ENCODE measurements around the gene FRMD1. TPM values are rescaled to one million over a fixed set of nuclear protein-coding genes. Genes with fewer than 3 reads are reported as not detected.

Gene FRMD1
- total RNA-seq, 2 donors from 2014 or later, result not detected

- intact Hi-C loops (cut with DNase I), result no loop called here
- H3K4me3 ChIP-seq, result no peak overlapping the region
- no peak overlapping the region for H3K27ac ChIP-seq
- H3K4me1 ChIP-seq, result no peaks in the 10 kb centered on the region
- no peaks in the 10 kb centered on the region for H3K9me3 ChIP-seq
- H3K27me3 ChIP-seq, result no peaks in the 10 kb centered on the region
- no peak for ATAC-seq
- DNase-seq, result no peak
- TF ChIP-seq POLR2A (IDR thresholded peaks at IDR 0.05) (no peak), CTCF (IDR thresholded peaks at IDR 0.05) (no peak)
- 72 to 79% methylated on average over 21 to 22 of the region's 22 CpGs for WGBS, 2 donors
- no peaks in the 10 kb centered on the region for H3K36me3 ChIP-seq (replicated peaks in 1 of 2; ENCODE audit: insufficient read depth in 1 of 2, low read depth in 2 of 2)
These were observed 46.5 kb upstream of the FRMD1 start for GRCh38 chr6:168125429-168126001.

- no peak for ATAC-seq
- intact Hi-C loops (cut with DNase I), result no loop called here
- H3K4me1 ChIP-seq, result no peaks in the 10 kb centered on the region
- H3K9me3 ChIP-seq, result no peaks in the 10 kb centered on the region
- H3K36me3 ChIP-seq (replicated peaks in 1 of 2; ENCODE audit: insufficient read depth in 1 of 2, low read depth in 2 of 2), result no peaks in the 10 kb centered on the region
- no peak for TF ChIP-seq CTCF (IDR thresholded peaks at IDR 0.05)
- no peak for TF ChIP-seq POLR2A (IDR thresholded peaks at IDR 0.05)
- H3K27ac ChIP-seq, result no peak overlapping the region
- WGBS, 2 donors, result 79 to 85% methylated on average over 10 to 11 of the region's 11 CpGs
- no peak overlapping the region for H3K4me3 ChIP-seq
- DNase-seq, result no peak
- H3K27me3 ChIP-seq, result no peaks in the 10 kb centered on the region
These were observed 45.9 kb upstream of the FRMD1 start for GRCh38 chr6:168124921-168125320.

GRCh38 chr6:168124158-168124557 lies 45.1 kb upstream of the FRMD1 start:
- DNase-seq, result no peak
- no peak overlapping the region for H3K4me3 ChIP-seq
- H3K9me3 ChIP-seq, result no peaks in the 10 kb centered on the region
- no peaks in the 10 kb centered on the region for H3K36me3 ChIP-seq (replicated peaks in 1 of 2; ENCODE audit: insufficient read depth in 1 of 2, low read depth in 2 of 2)
- ATAC-seq, result no peak
- H3K4me1 ChIP-seq, result no peaks in the 10 kb centered on the region
- no peaks in the 10 kb centered on the region for H3K27me3 ChIP-seq
- H3K27ac ChIP-seq, result no peak overlapping the region
- 68 to 73% methylated on average over 7 of the region's 7 CpGs for WGBS, 2 donors
- intact Hi-C loops (cut with DNase I), result no loop called here
- TF ChIP-seq CTCF (IDR thresholded peaks at IDR 0.05), result no peak
- no peak for TF ChIP-seq POLR2A (IDR thresholded peaks at IDR 0.05)

- H3K27me3 ChIP-seq, result no peaks in the 10 kb centered on the region
- H3K36me3 ChIP-seq (replicated peaks in 1 of 2; ENCODE audit: insufficient read depth in 1 of 2, low read depth in 2 of 2), result no peaks in the 10 kb centered on the region
- intact Hi-C loops (cut with DNase I), result no loop called here
- no peak for DNase-seq
- 64 to 74% methylated on average over 8 of the region's 8 CpGs for WGBS, 2 donors
- no peak overlapping the region for H3K4me3 ChIP-seq
- H3K9me3 ChIP-seq, result no peaks in the 10 kb centered on the region
- ATAC-seq, result no peak
- no peak overlapping the region for H3K27ac ChIP-seq
- TF ChIP-seq POLR2A (IDR thresholded peaks at IDR 0.05), result no peak
- no peak for TF ChIP-seq CTCF (IDR thresholded peaks at IDR 0.05)
- no peaks in the 10 kb centered on the region for H3K4me1 ChIP-seq
These were observed 44.3 kb upstream of the FRMD1 start for GRCh38 chr6:168123165-168123911.

GRCh38 chr6:168122521-168122920 lies 43.5 kb upstream of the FRMD1 start:
- H3K27me3 ChIP-seq, result no peaks in the 10 kb centered on the region
- intact Hi-C loops (cut with DNase I), result no loop called here
- H3K27ac ChIP-seq, result no peak overlapping the region
- no peak overlapping the region for H3K4me3 ChIP-seq
- no peaks in the 10 kb centered on the region for H3K36me3 ChIP-seq (replicated peaks in 1 of 2; ENCODE audit: insufficient read depth in 1 of 2, low read depth in 2 of 2)
- H3K9me3 ChIP-seq, result no peaks in the 10 kb centered on the region
- no peak for TF ChIP-seq CTCF (IDR thresholded peaks at IDR 0.05)
- TF ChIP-seq POLR2A (IDR thresholded peaks at IDR 0.05), result no peak
- H3K4me1 ChIP-seq, result no peaks in the 10 kb centered on the region
- no peak for ATAC-seq
- WGBS, 2 donors, result 80 to 83% methylated on average over 8 to 9 of the region's 9 CpGs
- no peak for DNase-seq
